HG02870 (cell line): Measurements from ENCODE around the gene TMEM17.

Source experiments
- ATAC-seq: cut with Tn5 transposase; IDR thresholded peaks from one replicate; pipeline ENCODE4 v1.9.1; 2021; ENCODE audit warnings: mild to moderate bottlenecking, moderate library complexity; ENCODE audit not compliant: unreplicated experiment

The TMEM17 gene

DNA sequence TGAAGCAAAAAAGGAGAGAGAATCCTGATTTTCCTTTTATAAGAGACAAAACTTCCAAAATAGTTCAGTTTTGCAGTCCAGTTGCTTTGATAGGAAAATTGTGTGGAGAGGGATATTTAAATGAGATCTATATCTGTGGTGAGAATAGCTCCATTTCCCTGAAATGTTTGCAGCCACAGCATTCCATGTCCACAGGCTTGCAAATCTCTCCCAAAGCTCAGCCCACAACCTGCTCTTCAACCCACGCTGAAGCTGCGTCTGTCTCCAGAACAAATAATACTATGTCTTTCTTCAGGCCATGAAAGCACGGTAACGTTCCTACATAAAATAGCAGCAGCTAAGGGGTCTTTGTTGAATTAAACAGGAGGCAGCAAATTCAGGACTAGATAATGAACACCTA, 31.8 kb downstream of the TMEM17 start:
- no peak for ATAC-seq

DNA sequence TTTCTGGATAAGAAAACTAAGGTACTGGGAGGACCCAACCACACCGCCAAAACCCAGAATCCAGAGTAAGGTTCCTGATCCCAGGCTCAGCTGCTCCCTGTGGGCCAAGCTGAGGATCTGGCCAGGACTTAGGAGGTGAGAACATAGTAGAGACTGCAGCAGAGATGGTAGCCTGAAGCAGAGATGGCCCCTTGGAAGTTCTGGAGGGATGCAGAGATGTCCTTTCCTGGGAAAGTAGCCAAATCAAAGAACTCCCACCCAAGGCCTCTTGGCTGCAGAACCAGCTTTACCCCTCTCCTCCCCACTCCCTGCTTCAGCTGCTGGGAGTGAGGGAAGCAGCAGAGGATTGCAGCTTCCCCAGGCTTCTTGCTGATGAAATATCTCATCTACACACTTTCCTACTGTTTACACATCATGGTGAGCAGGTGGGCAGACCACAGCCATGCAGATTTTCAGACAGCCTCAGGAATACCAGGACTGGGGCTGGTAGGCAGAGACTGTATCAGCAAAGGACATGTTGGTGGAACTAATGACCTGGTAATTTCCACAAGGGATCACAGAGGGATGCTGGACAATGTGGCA, 32.7 kb downstream of the TMEM17 start:
- no peak for ATAC-seq

DNA sequence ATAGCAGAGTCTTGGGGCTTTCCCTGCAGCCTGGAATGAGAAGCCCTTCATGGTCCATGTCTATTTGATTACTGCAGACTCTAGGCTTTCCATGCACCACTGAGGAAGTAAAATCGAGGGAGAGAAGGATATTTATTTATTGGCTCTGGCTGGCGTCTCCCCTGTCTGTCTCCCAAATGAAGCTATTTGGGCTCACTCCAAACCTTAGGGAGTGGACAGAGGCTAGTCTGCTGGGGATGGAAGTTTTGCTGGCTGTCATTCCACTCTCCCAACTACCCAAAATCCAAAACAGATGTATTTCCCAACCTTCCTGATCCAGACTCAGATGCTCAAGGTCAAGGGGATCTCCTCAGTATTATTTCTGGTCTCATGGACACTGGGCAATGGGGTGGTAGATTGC, 33.7 kb downstream of the TMEM17 start:
- ATAC-seq: no peak

DNA sequence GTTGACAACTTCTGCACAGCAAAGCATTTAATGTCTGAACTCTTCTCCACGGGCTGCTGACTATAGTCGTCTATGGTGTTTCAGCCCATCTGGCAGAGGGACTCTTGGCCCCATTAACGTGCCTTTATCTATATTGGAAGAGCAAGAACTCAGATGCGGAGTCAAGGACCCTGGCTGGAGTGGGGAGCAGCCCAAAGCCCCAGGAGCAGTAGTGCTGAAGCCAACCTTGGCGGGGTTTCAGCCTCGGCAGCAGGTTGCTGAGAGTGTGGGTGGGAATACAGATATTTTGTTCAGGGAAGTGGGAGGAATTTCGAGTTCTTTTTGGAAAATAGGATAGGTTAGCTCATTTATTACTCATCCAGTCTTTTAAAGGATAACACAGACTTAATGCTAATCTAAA, 34.2 kb downstream of the TMEM17 start:
- no peak for ATAC-seq

DNA sequence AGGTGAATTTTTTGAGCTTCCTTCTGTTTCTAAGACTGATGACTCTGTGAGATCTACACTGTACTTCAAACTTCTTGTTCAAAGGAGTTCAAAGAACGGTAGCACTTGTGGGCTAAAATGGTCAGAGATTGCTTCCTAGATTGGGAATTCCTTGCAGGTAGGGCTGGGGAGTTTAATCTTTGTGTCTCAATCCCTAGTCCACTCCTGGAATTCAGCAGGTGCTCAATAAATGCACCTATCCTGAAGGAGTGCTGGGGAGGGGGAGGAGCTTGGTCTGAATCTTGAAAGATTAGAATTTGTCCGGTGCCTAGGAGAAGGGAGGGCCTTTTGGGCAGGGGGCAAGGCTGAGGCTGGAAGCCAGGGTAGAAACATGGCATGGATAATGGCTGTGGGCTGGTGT, 34.6 kb downstream of the TMEM17 start:
- no peak for ATAC-seq

DNA sequence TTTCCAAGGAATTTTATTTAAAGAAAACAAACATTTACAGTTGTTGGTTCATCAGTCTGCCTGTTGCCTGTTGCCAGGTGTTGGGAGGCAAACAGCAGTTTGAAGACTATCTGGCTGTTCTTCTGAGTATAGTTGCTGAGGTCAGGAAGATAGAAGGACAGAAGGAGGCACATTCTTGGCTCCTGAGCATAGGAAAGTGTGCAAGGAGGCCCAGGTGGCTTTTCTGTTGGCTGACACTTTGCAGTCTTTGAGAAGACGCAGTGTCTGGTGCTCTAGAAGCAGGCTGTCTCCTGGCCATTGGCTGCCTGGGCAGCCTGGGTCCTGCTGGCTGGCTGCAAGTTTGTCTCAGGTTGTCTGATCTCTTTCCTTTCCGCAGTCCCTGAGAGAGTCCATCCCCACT, 36.4 kb downstream of the TMEM17 start:
- ATAC-seq: no peak

DNA sequence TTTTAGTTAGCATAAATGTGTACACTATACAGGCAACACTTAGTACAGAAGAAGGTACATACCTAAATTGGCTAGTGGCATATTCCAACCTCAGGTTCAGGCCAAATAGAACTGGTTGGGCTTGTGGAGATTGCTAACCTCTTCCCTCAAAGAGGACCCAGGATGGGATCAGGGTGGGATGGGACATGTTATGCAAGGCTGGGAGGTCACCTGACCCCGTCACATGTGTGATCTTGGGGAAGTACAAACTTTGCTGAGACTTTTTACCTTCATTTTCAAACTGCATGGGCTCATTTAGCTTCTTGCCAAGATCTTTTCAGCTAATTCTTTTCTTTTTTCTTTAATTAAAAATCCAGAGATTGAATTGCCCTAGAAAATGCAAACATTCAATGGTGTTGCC, 36.9 kb downstream of the TMEM17 start:
- ATAC-seq: no peak

DNA sequence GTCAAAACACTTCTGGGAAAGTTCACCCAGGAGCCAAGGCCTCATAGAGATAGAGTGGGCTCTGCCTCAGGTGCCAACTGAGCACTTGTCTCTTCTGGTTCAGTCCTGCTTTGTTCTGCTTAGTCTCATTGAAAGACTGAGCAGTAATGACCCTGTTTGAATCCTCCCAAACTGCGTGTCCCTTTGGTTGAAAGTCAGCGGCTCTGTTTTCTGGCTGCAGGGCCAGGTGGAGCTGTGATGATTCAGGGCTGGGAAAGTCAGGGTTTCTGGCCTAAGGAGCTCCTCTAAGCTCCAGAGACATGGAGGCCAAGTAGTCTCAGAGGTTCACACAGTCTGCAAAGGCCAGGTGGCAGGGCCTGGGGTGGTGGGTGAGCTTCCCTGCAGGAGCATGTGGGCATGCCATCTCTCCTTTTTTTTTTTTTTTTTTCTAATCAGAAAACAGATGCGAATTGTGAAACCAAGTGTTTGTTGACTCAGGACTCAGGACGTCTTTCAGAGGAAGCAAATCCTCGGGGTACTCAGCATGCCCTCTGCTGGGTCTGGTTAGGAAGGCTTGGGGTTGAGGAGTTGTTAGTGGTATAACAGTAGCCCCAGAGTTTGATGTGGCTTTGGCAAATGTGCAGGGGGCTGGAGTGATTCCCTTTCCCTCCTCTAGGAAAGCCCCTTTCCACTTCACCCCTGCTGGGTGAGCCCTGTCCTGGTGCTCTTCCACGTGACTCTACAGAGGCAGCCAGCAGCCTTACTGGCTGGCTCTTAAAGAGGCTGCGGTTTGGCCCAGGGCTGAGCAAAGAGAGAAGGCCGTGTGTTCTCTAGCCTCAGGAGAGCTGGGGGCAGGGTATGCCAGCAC, 38.3 kb downstream of the TMEM17 start:
- no peak for ATAC-seq

DNA sequence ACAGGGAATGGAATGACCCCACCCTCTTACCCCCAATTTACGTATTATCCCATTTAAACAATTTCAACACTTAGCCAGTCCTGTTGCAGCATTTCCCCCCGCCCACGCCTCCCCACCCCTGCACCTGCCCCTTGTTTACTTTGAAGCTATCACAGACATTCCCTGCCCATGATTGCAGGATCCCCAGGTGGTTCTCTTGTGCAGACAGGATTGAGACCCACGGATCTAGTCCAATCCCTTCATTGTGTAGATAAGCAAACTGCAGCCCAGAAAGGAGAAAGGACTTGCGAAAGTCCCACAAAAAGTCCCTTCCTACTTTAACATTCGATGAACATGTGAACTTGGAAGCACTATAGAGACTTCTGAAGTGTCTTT, 38.9 kb downstream of the TMEM17 start:
- no peak for ATAC-seq

DNA sequence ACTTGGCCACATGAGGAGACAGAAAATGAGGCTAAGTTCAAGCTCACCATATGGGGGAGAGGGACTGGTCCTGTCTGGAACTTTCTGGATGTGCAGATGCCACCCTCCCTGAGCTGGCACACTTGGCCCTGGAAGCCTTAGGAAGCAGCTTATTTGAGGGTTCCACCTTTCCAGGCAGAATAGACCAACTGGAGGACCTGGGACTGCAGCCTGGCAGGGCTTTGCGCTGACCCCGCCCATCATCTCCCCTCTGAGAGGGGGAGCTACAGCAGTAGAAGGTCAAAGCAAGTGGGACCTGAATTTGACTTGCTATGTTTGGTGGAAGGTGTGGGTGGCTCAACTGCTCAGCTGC, 39.5 kb downstream of the TMEM17 start:
- ATAC-seq: no peak

DNA sequence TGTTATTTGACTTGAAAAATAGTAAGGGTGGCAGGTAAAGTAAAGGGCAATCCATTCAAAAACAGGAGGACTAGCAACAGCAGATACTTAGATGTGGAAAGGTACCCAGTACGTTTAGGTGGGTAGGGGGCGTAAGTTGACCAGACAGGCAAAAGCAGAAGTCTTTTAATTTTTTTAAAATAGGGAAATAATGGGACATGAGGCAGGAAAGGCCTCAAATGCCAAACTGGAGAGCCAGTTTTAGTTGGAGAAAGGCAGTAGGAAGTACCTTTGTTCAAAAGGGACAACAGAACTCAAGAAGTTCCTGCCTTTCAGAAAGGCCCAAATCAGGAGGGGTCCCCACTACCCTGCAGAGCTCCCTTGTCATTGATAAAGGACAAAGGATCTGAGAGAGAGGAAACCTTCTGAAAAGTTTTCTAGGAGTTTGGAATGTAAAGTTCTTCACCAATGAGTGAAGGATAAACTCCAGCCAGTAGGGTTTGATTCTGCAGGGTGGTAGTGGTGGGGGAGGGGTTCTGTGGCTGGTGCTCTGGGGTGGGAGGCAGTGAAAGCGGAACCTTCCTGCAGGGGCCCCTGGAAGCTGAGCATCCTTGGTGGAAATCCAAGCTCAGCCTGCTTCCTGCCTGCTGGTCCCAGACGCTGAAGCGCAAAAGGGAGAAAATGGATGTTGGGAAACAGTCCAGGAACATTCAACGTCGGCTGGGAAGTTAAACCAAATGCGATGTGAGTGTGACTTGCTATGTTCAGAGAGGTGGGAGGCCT, 40.1 kb downstream of the TMEM17 start:
- no peak for ATAC-seq

DNA sequence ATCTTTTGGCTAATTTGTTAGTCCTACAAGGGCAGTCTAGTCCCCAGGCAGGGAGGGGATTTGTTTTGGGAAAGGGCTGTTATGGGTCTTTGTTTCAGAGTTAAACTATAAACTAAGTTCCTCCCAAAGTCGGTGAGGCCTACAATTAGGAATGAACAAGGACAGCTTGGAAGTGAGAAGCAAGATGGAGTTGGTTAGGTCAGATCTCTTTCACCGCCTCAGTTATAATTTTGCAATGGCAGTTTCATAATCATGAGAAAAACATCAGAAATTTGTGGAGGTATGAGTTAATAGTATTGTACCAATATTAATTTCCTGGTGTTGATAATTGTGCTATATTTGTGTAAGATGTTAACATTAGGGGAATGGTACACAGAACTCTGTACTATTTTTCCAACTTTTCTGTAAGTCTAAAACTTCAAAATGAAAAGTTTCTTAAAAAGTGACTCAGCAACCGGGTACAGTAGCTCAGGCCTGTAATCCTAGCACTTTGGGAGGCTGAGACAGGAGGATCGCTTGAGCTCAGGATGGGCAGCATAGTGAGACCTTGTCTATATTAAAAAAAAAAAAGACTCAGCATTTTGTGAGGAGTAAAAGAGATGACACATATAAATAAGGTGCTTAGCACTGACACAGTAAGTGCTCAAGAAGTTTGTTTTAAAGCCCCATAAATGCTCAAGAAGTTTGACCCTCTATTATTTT, 40.8 kb downstream of the TMEM17 start:
- no peak for ATAC-seq

DNA sequence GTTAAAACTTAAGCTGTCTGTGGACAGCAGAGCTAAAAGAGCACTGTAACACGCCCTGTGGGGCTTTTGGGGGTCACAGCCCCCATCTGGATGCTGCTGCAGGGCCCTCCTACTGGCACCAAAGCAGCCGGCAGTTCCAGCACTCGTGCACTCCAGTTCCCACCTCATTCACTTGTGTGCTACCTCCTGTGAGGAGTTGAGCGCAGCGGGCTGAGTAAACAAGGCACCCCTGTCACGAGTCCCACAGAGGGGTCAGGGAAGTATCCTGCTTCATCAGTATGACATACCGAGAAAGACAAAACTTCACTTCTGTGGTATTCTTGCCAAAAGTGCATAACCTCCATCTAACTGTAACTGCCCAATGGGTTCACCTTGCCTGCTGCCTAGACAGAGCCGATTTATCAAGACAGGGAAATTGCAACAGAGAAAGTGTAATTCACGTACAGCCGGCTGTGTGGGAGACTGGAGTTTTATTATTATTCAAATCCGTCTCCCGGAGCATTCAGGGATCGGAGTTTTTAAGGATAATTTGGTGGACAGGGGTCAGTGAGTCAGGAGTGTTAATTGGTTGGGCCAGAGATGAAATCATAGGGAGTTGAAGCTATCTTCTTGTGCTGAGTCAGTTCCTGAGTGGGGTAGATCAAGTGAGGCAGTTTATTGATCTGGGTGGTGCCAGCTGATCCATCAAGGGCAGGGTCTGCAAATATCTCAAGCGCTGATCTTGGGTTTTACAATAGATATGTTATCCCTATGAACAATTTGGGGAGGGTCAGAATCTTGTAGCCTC, 41.6 kb downstream of the TMEM17 start:
- no peak for ATAC-seq

DNA sequence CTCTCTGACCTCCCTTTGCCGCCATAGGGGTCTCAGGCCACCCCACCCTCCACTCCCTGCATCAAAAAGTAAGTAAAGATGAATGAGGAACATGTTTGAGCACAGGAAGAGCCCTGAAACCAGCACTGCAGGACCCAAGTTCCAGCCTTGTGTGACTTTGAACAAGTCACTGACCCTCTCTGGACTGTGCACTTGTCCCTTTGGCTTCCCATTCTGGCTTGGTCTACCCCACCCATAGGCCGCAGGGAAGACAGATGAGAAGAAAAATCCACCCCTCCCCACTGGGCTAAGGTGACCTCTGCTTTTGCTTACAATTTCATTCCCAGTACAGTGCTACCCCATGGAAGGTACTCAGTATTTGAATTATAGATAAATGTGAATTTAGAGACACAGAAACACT, 43.8 kb downstream of the TMEM17 start:
- ATAC-seq: no peak

DNA sequence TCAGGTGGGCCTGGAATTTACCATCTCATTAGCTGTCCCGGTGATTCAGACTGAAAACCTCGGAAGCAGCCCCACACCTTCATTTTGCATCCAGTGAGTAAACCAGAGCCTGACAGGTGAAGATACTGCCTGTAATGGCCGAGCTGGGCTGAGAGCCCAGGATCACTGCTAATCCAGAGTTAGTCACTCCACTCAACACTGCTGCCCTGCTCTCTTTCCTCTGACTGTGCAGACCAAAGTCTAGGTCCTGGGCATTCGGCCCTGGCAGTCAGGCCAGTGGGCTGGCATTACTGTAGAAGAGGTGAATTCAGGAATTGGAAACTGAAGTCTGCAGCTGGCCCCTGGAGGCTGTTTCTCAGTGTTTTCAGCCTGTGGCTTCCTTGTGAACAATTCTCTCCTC, 44.3 kb downstream of the TMEM17 start:
- ATAC-seq: no peak

DNA sequence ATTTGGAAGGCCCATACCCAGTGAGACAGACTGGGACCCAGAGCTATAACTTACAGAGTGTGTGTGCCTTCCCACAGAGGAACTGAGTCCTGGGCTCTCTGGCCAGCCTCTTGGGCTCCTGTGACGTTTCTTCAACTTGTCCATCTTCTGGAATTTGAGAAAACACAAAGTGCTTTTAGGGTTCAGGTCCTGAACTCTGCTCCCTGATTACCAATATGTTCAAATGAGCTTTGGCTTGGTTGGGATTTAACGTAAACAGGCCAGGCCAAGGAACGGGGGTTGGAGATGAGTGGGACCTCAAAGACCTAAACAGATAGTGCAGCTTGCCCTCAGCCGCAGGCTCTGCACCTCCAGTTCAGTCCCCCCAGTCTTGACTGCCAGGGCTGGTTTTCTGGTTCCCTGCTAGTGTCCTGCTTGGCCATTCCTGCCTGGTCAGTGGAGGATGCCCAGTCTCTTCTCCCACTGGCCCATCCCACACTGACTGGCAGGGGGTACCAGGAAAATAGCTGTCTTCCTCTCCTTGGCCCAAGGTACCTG, 44.9 kb downstream of the TMEM17 start:
- ATAC-seq: no peak

DNA sequence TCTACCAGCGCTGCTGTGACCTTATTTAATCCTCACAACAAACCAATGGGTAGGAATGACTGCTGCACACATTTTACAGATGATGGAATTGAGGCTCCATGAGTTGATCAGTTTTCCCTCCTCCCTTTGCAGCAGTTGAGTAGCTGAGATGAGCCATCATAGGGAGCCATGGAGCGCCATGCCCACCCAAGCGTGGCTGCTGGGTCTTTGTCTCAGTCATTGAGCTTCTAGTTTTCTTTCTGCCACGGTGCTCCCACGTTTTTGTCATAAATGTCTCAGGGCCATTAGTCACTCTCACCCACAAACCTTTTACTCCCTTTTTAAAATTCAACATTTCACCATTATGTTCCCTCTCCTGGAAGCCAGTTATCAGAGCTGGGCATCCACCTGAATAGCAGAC, 45.8 kb downstream of the TMEM17 start:
- no peak for ATAC-seq

DNA sequence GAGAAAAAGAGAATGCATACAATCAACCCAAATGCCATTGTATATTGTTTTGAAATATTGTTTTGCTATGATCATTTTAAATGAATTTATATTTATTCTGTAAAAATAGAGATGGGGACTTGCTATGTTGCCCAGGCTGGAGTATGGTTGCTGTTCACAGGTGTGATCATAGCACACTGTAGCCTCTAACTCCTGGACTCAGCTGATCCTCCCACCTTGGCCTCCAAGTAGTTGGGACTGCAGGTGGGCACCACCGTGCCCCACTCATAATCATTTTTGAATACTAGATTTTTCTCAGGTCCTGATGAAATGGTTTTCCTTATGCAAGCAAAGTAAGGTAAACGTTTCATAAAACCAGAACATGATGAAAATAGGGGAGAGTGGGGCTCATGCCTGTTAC, 46.3 kb downstream of the TMEM17 start:
- ATAC-seq: no peak

DNA sequence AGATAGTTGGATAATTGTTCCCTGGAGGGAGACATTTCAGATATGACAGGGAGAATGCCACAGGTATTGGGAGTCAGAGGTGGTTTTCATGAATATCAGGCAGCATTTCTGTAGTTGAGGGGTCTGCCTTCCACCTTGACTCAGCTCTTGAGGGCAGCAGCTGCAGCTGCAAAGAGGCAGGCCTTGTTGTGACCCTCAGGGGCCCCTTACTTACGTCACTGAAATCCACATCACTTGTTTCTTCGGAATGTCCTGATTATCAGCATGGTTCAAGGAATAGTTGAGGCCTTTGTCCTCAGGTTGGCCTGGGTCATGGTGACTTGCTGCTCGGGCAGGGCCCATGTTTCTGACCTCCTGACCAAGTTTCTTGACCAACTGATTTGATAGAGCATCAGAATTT, 46.9 kb downstream of the TMEM17 start:
- ATAC-seq: no peak

DNA sequence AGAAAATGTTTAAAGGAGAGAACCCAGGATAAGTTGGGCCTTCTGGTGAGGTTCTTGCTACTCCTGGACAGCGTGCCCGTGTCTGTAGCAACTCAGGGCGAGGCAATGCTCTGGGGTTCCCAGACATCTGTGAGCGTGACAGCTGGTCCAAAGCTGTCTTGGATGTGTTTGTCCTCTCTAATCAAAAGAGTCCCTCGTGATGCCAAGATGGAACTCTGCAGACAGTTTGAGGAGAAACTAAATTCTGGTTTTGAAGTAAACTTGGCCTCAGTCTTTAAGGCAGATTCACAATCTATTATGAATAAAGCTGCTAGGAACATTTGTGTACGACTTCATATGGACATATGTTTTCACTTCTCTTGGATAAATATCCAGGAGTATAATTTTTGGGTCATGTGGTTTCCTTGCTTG, 47.3 kb downstream of the TMEM17 start:
- ATAC-seq: no peak
